ENCODE measurements around the gene MOGAT1.

GRCh38 chr2:222621893-222622292 lies 49.6 kb upstream of the MOGAT1 start:
- TF ChIP-seq EZH2 (IDR thresholded peaks at IDR 0.05; ENCODE audit: low read depth, low read length, severe bottlenecking) (no peak), YY1 (IDR thresholded peaks at IDR 0.05; ENCODE audit: low read depth, low read length) (no peak), MAFK (IDR thresholded peaks at IDR 0.05; ENCODE audit: low read depth, low read length) (no peak), JUN (IDR thresholded peaks at IDR 0.05; ENCODE audit: low read depth, low read length) (no peak)
